Peyer's patch (tissue), 4 donors: ENCODE measurements around the gene SIGLEC9.
A peak's percentile ranks its signal among the peaks of the same experiment; 100 is the strongest.
"Not testable (repeated sequence)": the region's sequence is repeated elsewhere in the genome, so short reads cannot be mapped to it uniquely, and the experiment has no call there.

ENCODE experiments used
- POLR2A ChIP-seq, 2 donors: fragments of 450-650 bp; IDR thresholded peaks; one replicate each; pipeline ENCODE4 v1.5.1; 2017; ENCODE audit warnings: antibody characterized with exemption in 2 of 2, mild to moderate bottlenecking in 2 of 2, moderate library complexity in 2 of 2
- TF ChIP-seq, protein P1 (sequence below), 6 experiments: fragments of 450-650 bp in 4 of 6; fragments of 200-600 bp in 2 of 6; sonication (generic) in 1 of 6; IDR thresholded peaks; one replicate each; pipeline ENCODE4 v1.5.1; 2017 to 2019; ENCODE audit warnings: antibody characterized with exemption in 6 of 6, mild to moderate bottlenecking in 3 of 6, moderate library complexity in 1 of 6

GRCh38 chr19:51169283-51169918, 44.7 kb downstream of the SIGLEC9 start:
- TF ChIP-seq, protein P1, sequence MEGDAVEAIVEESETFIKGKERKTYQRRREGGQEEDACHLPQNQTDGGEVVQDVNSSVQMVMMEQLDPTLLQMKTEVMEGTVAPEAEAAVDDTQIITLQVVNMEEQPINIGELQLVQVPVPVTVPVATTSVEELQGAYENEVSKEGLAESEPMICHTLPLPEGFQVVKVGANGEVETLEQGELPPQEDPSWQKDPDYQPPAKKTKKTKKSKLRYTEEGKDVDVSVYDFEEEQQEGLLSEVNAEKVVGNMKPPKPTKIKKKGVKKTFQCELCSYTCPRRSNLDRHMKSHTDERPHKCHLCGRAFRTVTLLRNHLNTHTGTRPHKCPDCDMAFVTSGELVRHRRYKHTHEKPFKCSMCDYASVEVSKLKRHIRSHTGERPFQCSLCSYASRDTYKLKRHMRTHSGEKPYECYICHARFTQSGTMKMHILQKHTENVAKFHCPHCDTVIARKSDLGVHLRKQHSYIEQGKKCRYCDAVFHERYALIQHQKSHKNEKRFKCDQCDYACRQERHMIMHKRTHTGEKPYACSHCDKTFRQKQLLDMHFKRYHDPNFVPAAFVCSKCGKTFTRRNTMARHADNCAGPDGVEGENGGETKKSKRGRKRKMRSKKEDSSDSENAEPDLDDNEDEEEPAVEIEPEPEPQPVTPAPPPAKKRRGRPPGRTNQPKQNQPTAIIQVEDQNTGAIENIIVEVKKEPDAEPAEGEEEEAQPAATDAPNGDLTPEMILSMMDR (IDR thresholded peaks at IDR 0.05): peak; percentile 36 to 76 (median 72)
- TF ChIP-seq POLR2A (IDR thresholded peaks at IDR 0.05): not testable (repeated sequence)
